ENCODE results near the gene TRIO. TPM values are rescaled to one million over a fixed set of nuclear protein-coding genes. Genes with fewer than 3 reads are reported as not detected.

TRIO gene
- total RNA-seq, 1 donor = 211 TPM

GRCh38 chr5:14419686-14420085, 276.5 kb downstream of the TRIO start:
- DNase-seq (ENCODE audit: low read depth) = no peak
- no peak for TF ChIP-seq CTCF (IDR thresholded peaks at IDR 0.05; ENCODE audit: insufficient read depth, low read length)
- H3K4me3 ChIP-seq (ENCODE audit: low read depth, low read length) = no peak overlapping the region

- no peak for DNase-seq (ENCODE audit: low read depth)
- TF ChIP-seq CTCF (IDR thresholded peaks at IDR 0.05; ENCODE audit: insufficient read depth, low read length) = no peak
- no peak overlapping the region for H3K4me3 ChIP-seq (ENCODE audit: low read depth, low read length)
Measured at GRCh38 chr5:14420101-14420811, 277.1 kb downstream of the TRIO start.

- TF ChIP-seq CTCF (IDR thresholded peaks at IDR 0.05; ENCODE audit: insufficient read depth, low read length) = no peak
- DNase-seq (ENCODE audit: low read depth) = no peak
- H3K4me3 ChIP-seq (ENCODE audit: low read depth, low read length) = no peak overlapping the region
Measured at GRCh38 chr5:14421851-14422250, 278.7 kb downstream of the TRIO start.

GRCh38 chr5:14424011-14424685, 281.0 kb downstream of the TRIO start:
- TF ChIP-seq CTCF (IDR thresholded peaks at IDR 0.05; ENCODE audit: insufficient read depth, low read length) = no peak
- no peak overlapping the region for H3K4me3 ChIP-seq (ENCODE audit: low read depth, low read length)
- no peak for DNase-seq (ENCODE audit: low read depth)

GRCh38 chr5:14425559-14425958, 282.4 kb downstream of the TRIO start:
- H3K4me3 ChIP-seq (ENCODE audit: low read depth, low read length) = no peak overlapping the region
- no peak for DNase-seq (ENCODE audit: low read depth)
- no peak for TF ChIP-seq CTCF (IDR thresholded peaks at IDR 0.05; ENCODE audit: insufficient read depth, low read length)

GRCh38 chr5:14426521-14426920, 283.4 kb downstream of the TRIO start:
- no peak overlapping the region for H3K4me3 ChIP-seq (ENCODE audit: low read depth, low read length)
- no peak for DNase-seq (ENCODE audit: low read depth)
- TF ChIP-seq CTCF (IDR thresholded peaks at IDR 0.05; ENCODE audit: insufficient read depth, low read length) = no peak
